Kidney (tissue), 14 donors: ENCODE measurements around the gene SH3BGRL2. TPM values are rescaled to one million over a fixed set of nuclear protein-coding genes. Genes with fewer than 3 reads are reported as not detected.
A peak's percentile ranks its signal among the peaks of the same experiment; 100 is the strongest.

Experiments
- DNase-seq, 5 donors: peaks; one replicate each; pipeline ENCODE4 v3.0.0-alpha.2; 2013 to 2020
- FAIRE-seq: peaks from 2 replicates; lab custom pipeline; 2012; peaks lifted over from hg19 to GRCh38; lab: Jason Lieb, UNC
- H3K27ac ChIP-seq, 2 donors: one replicate each; pipeline ENCODE4 v1.7.0; 2013; ENCODE audit warnings: low read depth in 2 of 2, low read length in 2 of 2, inconsistent platforms in 1 of 2
- H3K27me3 ChIP-seq: one replicate; pipeline ENCODE4 v1.7.1; 2013; ENCODE audit warnings: low read length, inconsistent platforms; ENCODE audit not compliant: control insufficient read depth, insufficient read depth
- H3K36me3 ChIP-seq, 3 donors: one replicate each; pipeline versions ENCODE4 v1.7.0 to v1.7.1; 2013; ENCODE audit warnings: low read length in 3 of 3, control low read depth in 1 of 3, inconsistent platforms in 1 of 3; ENCODE audit not compliant: insufficient read depth in 3 of 3, control insufficient read depth in 2 of 3
- H3K4me1 ChIP-seq, 3 donors: one replicate each; pipeline versions ENCODE4 v1.7.0 to v1.7.1; 2013; ENCODE audit warnings: low read length in 3 of 3, inconsistent platforms in 1 of 3, low read depth in 1 of 3; ENCODE audit not compliant: control insufficient read depth in 2 of 3, insufficient read depth in 2 of 3
- H3K4me3 ChIP-seq, 3 donors: one replicate each; pipeline versions ENCODE4 v1.7.0 to v1.8.1; 2013; ENCODE audit warnings: low read length in 3 of 3, control low read depth in 1 of 3, inconsistent platforms in 1 of 3
- H3K9ac ChIP-seq, 3 donors: one replicate each; pipeline versions ENCODE4 v1.7.0 to v1.7.1; 2013; ENCODE audit warnings: low read length in 3 of 3, control low read depth in 1 of 3, inconsistent platforms in 1 of 3
- H3K9me3 ChIP-seq, 3 donors: one replicate each; pipeline versions ENCODE4 v1.7.0 to v1.7.1; 2013; ENCODE audit warnings: low read length in 3 of 3, control low read depth in 1 of 3, inconsistent platforms in 1 of 3; ENCODE audit not compliant: control insufficient read depth in 2 of 3, insufficient read depth in 1 of 3
- intact Hi-C: fragments of 100-400 bp; cut with DNase I; formaldehyde crosslinking; loops from one replicate; pipeline ENCODE4 v1.11.1; 2022
- polyA plus RNA-seq: library from polyadenylated mRNA; stranded (reverse); fragments of 350-450 nt; fragmentation: Illumina TruSeq; extraction: RNeasy Lipid Tissue Mini Kit (QIAGEN cat#74804); gene quantifications from one replicate; pipeline ENCODE4 v1.2.3, GENCODE V29; 2014; ENCODE audit warnings: low read depth, low replicate concordance; ENCODE audit not compliant: insufficient read depth
- total RNA-seq: library from RNA; stranded (reverse); fragmentation: NEBNext Ultra II Directional; extraction: Animal tissue kit (Norgen Biotek cat#: 25700); gene quantifications from one replicate; pipeline ENCODE4 v1.2.1, GENCODE V29; 2021
- TF ChIP-seq, protein P1 (sequence below): IDR thresholded peaks from 3 replicates; pipeline ENCODE4 v1.5.1; 2012; ENCODE audit warnings: mild to moderate bottlenecking, moderate library complexity, borderline replicate concordance; ENCODE audit not compliant: insufficient read depth; ENCODE audit errors: extremely low read depth
- donor health status: control.
- donor health status: control.
- donor health status: control.
- donor health status: control.
- donor health status: control.
- donor health status: DM: yes; HTN: yes; CAD: no.
- donor health status: Normal renal cell carcinoma (clear cell type).

Gene SH3BGRL2
- total and polyA plus RNA-seq, 2 donors from 2014 or later, result 14.6 to 18.6 TPM

GRCh38 chr6:79610306-79611009 lies 20.7 kb upstream of the SH3BGRL2 start:
- Histone ChIP-seq H3K4me1 (peaks cover 0 to 7% (median 0%) of the 10 kb centered on the region in 3 donors), H3K27ac (no peak overlapping the region), H3K4me3 (no peak overlapping the region), H3K9me3 (no peaks in the 10 kb centered on the region), H3K9ac (no peak overlapping the region), H3K27me3 (no peaks in the 10 kb centered on the region), H3K36me3 (no peaks in the 10 kb centered on the region)
- DNase-seq, result peak in 1 of 5 donors; percentile 16
- TF ChIP-seq, protein P1, sequence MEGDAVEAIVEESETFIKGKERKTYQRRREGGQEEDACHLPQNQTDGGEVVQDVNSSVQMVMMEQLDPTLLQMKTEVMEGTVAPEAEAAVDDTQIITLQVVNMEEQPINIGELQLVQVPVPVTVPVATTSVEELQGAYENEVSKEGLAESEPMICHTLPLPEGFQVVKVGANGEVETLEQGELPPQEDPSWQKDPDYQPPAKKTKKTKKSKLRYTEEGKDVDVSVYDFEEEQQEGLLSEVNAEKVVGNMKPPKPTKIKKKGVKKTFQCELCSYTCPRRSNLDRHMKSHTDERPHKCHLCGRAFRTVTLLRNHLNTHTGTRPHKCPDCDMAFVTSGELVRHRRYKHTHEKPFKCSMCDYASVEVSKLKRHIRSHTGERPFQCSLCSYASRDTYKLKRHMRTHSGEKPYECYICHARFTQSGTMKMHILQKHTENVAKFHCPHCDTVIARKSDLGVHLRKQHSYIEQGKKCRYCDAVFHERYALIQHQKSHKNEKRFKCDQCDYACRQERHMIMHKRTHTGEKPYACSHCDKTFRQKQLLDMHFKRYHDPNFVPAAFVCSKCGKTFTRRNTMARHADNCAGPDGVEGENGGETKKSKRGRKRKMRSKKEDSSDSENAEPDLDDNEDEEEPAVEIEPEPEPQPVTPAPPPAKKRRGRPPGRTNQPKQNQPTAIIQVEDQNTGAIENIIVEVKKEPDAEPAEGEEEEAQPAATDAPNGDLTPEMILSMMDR, result no peak
- intact Hi-C loops, result no loop called here
- FAIRE-seq, result no peak

GRCh38 chr6:79612457-79612856 lies 18.7 kb upstream of the SH3BGRL2 start:
- Histone ChIP-seq H3K4me3 (no peak overlapping the region), H3K27ac (no peak overlapping the region), H3K27me3 (no peaks in the 10 kb centered on the region), H3K9me3 (no peaks in the 10 kb centered on the region), H3K36me3 (no peaks in the 10 kb centered on the region), H3K4me1 (no peaks in the 10 kb centered on the region), H3K9ac (no peak overlapping the region)
- FAIRE-seq (no peak), DNase-seq (no peak)
- TF ChIP-seq, protein P1, result no peak
- intact Hi-C loops, result no loop called here

DNA sequence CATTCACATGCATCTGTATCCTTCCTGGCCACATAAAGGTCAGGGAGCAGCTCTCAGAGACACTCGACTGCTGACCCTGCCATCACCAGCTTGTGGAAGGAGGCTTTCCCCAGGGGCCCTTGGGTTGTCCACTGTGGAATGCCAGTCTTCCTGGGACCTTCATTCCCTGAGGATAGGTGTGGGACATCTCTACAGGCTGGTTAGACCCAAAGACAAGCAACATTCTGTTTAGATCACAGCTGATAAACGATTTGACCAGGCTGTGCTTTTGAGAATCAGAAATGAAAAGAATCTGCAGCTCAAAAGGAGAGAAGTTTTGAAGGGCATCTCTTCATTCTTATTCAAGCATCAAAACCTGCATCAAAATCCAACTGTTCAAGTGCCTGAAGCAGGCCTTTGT lies 18.2 kb upstream of the SH3BGRL2 start:
- H3K9ac ChIP-seq, result no peak overlapping the region
- TF ChIP-seq, protein P1, result no peak
- FAIRE-seq (no peak), DNase-seq (no peak)
- H3K27ac ChIP-seq, result no peak overlapping the region
- H3K36me3 ChIP-seq, result no peaks in the 10 kb centered on the region
- intact Hi-C loops, result no loop called here
- no peak overlapping the region for H3K4me3 ChIP-seq
- no peaks in the 10 kb centered on the region for H3K27me3 ChIP-seq
- no peaks in the 10 kb centered on the region for H3K4me1 ChIP-seq
- no peaks in the 10 kb centered on the region for H3K9me3 ChIP-seq
